Fibroblast of mammary gland (primary cell): Measurements from ENCODE around the gene ADAMTS3.

ENCODE experiments used
- DNase-seq: peaks from one replicate; pipeline ENCODE4 v3.0.0-alpha.2; 2010; ENCODE audit warnings: low read depth
- H3K4me3 ChIP-seq: 2 replicates; pipeline ENCODE4 v1.5.1; 2011; ENCODE audit warnings: low read depth, mild to moderate bottlenecking, low read length, moderate library complexity; ENCODE audit not compliant: control insufficient read depth
- CTCF ChIP-seq: conservative IDR thresholded peaks from 2 replicates; pipeline ENCODE4 v1.5.1; 2011; ENCODE audit warnings: low read depth, low read length, inconsistent platforms; ENCODE audit not compliant: control insufficient read depth, insufficient read depth

Gene ADAMTS3

GRCh38 chr4:72280252-72280651 lies 288.8 kb downstream of the ADAMTS3 start:
- no peak for TF ChIP-seq CTCF
- DNase-seq, result no peak
- no peak overlapping the region for H3K4me3 ChIP-seq

- H3K4me3 ChIP-seq, result no peak overlapping the region
- peak; percentile 43 for DNase-seq
- no peak for TF ChIP-seq CTCF
These were observed 293.6 kb downstream of the ADAMTS3 start for GRCh38 chr4:72275381-72275780.

GRCh38 chr4:72274251-72274650 lies 294.8 kb downstream of the ADAMTS3 start:
- TF ChIP-seq CTCF, result no peak
- no peak for DNase-seq
- H3K4me3 ChIP-seq, result no peak overlapping the region

DNA sequence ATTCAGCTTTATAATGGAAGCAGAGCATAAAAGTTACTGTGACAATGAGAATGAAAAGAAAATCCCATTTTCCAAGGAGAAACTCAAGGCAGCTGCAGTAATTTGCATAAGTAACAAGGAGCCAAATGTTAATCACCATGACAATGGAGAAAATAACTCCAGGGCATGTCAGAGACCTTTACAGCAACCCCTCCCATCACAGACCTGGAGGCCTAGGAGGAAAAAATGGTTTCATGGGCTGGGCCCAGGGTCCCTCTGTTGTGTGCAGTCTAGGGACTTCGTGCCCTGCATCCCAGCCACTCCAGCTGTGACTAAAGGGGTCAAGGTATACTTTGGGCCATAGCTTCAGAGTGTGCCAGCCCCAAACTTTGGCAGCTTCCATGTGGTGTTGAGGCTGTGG lies 313.8 kb downstream of the ADAMTS3 start:
- no peak for DNase-seq
- H3K4me3 ChIP-seq, result no peak overlapping the region
- TF ChIP-seq CTCF, result no peak

DNA sequence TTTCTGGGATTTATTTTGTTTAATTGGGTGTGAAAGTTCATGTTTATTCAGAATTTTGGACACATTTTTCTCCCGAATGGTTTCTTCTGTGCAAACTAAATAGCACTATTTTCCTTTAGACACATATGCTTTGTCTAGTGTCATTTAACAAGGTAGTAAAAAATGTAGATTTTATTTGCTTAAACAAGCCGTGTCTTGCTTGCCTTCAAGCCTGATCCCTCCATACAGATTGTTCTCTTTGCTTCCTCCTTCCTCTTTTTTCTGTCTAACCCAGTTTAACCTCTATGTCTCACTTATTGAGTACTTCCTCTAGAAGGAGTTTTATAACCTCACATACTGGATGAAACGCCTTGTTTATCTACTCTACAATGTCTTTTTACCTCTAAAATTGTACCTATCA lies 325.4 kb downstream of the ADAMTS3 start:
- DNase-seq, result no peak
- TF ChIP-seq CTCF, result no peak
- no peak overlapping the region for H3K4me3 ChIP-seq

- H3K4me3 ChIP-seq, result no peak overlapping the region
- no peak for TF ChIP-seq CTCF
- no peak for DNase-seq
These were observed 329.4 kb downstream of the ADAMTS3 start for GRCh38 chr4:72239487-72240116.
